Coronary artery (tissue), 2 donors: ENCODE data around the gene WARS2.
A peak's percentile ranks its signal among the peaks of the same experiment; 100 is the strongest.

ENCODE experiments used
- DNase-seq: peaks from one replicate; pipeline ENCODE4 v3.0.0-alpha.2; 2017; ENCODE audit warnings: low spot score
- H3K27ac ChIP-seq, 2 donors: fragments of 200-600 bp; sonication (generic); one replicate each; pipeline ENCODE4 v1.5.1; 2016 to 2019
- H3K4me3 ChIP-seq: fragments of 200-600 bp; sonication (generic); 2 replicates; pipeline ENCODE4 v1.5.1; 2016; ENCODE audit warnings: mild to moderate bottlenecking, moderate library complexity
- CTCF ChIP-seq: fragments of 200-600 bp; sonication (generic); IDR thresholded peaks from one replicate; pipeline ENCODE4 v1.5.1; 2019; ENCODE audit warnings: antibody characterized with exemption

The WARS2 gene

GRCh38 chr1:118990513-118991152, 149.8 kb downstream of the WARS2 start:
- no peak for TF ChIP-seq CTCF
- no peak for DNase-seq
- no peak overlapping the region for H3K27ac ChIP-seq
- H3K4me3 ChIP-seq: no peak overlapping the region

- Histone ChIP-seq H3K4me3 (no peak overlapping the region), H3K27ac (no peak overlapping the region)
- no peak for TF ChIP-seq CTCF
- DNase-seq: no peak
Measured at GRCh38 chr1:118989878-118990378, 150.5 kb downstream of the WARS2 start.

GRCh38 chr1:118989006-118989815, 151.2 kb downstream of the WARS2 start:
- no peak for DNase-seq
- no peak overlapping the region for H3K4me3 ChIP-seq
- no peak overlapping the region for H3K27ac ChIP-seq
- TF ChIP-seq CTCF: no peak

- peak within 1 kb of the TSS; percentile 73 for H3K4me3 ChIP-seq
- H3K27ac ChIP-seq: peak within 1 kb of the TSS; percentile 44 to 62
- TF ChIP-seq CTCF: no peak
- no peak for DNase-seq
Measured at GRCh38 chr1:118988186-118989005, 152.1 kb downstream of the WARS2 start, which contains the start of gene TBX15. TBX15 (minus strand) TSS chr1:118988343; CDS start chr1:118987795, 548 bp downstream.

- Histone ChIP-seq H3K27ac (peak overlapping the region; percentile 44 to 62), H3K4me3 (peak overlapping the region; percentile 73)
- no peak for DNase-seq
- TF ChIP-seq CTCF: no peak
Measured at GRCh38 chr1:118987468-118988185, 152.8 kb downstream of the WARS2 start.
